PFSK-1 (cell line): ENCODE results near the gene LIPC.

Experiments
- FOXP2 ChIP-seq: optimal IDR thresholded peaks from 2 replicates; pipeline ENCODE3; 2011; ENCODE audit warnings: borderline replicate concordance, control low read depth, inconsistent platforms; ENCODE audit not compliant: insufficient read depth; ENCODE audit errors: extremely low read length, extremely low read depth
- POLR2AphosphoS5 ChIP-seq: IDR thresholded peaks from 2 replicates; pipeline ENCODE4 v1.6.1; 2012; ENCODE audit warnings: low read depth, mild to moderate bottlenecking, control low read depth, low read length, moderate library complexity
- REST ChIP-seq, 2 experiments: IDR thresholded peaks; 2 replicates each; pipeline versions ENCODE4 v1.6.1 to v1.8.0; 2011 to 2012; ENCODE audit warnings: low read depth in 2 of 2, low read length in 2 of 2, control low read depth in 1 of 2, inconsistent platforms in 1 of 2, mild to moderate bottlenecking in 1 of 2, moderate library complexity in 1 of 2; ENCODE audit not compliant: insufficient read depth in 1 of 2
- SIN3A ChIP-seq: IDR thresholded peaks from 2 replicates; pipeline ENCODE4 v1.6.1; 2012; ENCODE audit warnings: mild to moderate bottlenecking, low read length, moderate library complexity, borderline replicate concordance; ENCODE audit not compliant: insufficient read depth
- TAF1 ChIP-seq: IDR thresholded peaks from 2 replicates; pipeline ENCODE4 v1.6.1; 2012; ENCODE audit warnings: low read length, control low read depth, borderline replicate concordance; ENCODE audit not compliant: insufficient read depth

LIPC gene

DNA sequence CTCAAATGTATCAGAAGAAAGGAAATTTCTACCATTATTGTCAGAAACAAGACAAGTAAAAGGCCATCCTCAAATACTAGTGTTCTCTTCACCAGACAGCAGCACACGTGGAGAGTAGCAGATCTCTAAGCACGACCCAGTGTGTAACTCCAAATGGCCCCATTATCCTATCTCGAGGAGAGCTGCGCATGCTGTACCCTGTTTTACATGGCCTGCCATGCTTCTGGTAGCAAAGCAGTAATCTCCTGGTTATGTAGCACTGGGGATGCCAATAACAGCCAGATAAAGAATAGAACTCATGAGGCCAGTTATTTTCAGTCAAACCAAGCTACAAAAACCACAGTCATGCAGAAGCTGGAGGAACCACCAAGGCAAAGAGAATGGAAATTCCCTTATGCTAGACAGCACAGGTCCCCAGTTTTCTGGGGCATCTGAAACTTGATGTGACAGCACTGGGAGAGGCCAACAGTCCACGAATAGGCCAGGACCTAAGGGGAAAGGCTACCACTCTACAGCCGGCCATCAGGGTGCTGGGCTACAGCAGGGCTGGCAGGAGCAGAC lies 73.0 kb downstream of the LIPC start:
- TF ChIP-seq TAF1 (no peak), POLR2AphosphoS5 (no peak)

- no peak for TF ChIP-seq FOXP2
- no peak for TF ChIP-seq SIN3A
- no peak for TF ChIP-seq TAF1
- TF ChIP-seq POLR2AphosphoS5, result no peak
These were observed 73.8 kb downstream of the LIPC start for GRCh38 chr15:58505581-58505980.

GRCh38 chr15:58506064-58506490 lies 74.3 kb downstream of the LIPC start:
- TF ChIP-seq SIN3A, result no peak
- TF ChIP-seq FOXP2, result no peak
- no peak for TF ChIP-seq TAF1
- TF ChIP-seq POLR2AphosphoS5, result no peak
- no peak for TF ChIP-seq REST (IDR thresholded peaks at IDR 0.05; ENCODE audit: insufficient read depth in 1 of 2, low read depth in 2 of 2, low read length in 2 of 2)

DNA sequence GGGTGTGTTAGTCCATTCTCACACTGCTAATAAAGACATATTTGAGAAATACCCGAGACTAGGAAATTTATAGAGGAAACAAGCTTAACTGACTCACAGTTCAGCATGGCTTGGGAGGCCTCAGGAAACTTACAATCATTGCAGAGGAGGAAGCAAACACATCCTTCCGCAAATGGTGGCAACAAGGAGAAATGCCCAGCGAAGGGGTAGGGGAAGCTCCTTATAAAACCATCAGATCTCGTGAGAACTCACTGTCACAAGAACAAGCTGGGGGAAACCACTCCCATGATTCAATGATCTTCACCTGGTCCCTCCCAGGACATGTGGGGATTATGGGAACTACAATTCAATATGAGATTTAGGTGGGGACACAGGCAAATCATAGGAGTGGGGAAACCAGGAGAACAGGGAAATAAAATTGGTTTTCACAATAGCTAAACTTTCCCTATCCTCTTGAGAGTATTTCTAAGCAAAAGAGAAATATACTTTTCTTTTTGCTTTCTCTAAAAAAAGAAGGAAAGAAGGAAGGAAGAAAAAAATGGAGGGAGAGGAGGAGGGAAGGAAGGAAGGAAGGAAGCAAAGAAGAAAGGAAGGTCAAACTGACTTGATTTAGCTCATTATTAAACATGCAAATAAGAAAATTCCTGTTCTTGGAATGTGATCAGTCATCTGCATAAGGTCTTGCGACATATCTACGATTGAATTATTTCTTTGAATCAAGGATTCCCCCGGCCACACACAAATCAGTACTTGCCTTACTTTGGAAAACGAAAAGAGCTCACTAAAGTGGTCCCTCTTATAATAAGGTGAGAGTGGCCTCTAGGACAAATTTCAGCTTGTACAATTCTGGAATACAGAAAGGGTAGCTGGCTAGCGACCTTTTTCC lies 75.2 kb downstream of the LIPC start:
- TF ChIP-seq TAF1, result no peak
- no peak for TF ChIP-seq POLR2AphosphoS5
- no peak for TF ChIP-seq SIN3A
- TF ChIP-seq FOXP2, result no peak
- no peak for TF ChIP-seq REST (IDR thresholded peaks at IDR 0.05; ENCODE audit: insufficient read depth in 1 of 2, low read depth in 2 of 2, low read length in 2 of 2)

DNA sequence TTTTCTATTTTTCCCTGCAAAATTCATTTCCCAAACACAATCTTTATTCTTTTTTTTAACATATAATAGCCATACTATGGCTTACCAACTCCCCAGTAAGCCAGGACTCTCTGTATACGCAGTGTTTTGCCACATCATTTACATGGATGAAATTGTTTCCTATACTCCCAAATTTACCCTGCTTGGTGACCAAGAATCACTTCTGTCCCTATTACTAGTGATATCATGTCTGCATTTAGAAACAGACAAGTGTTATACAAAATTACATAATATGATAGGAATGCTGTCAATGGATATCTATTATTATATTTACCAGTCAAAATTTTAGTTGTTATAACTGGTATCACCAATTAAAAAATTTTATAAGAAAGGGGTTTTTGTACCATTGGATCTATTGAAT lies 77.8 kb downstream of the LIPC start:
- no peak for TF ChIP-seq SIN3A
- no peak for TF ChIP-seq REST (IDR thresholded peaks at IDR 0.05; ENCODE audit: insufficient read depth in 1 of 2, low read depth in 2 of 2, low read length in 2 of 2)
- no peak for TF ChIP-seq TAF1
- no peak for TF ChIP-seq POLR2AphosphoS5
- TF ChIP-seq FOXP2, result no peak
